Urinary bladder (tissue), 4 donors: Measurements from ENCODE around the gene C5AR2. TPM values are rescaled to one million over a fixed set of nuclear protein-coding genes. Genes with fewer than 3 reads are reported as not detected.
"Not testable (repeated sequence)": the region's sequence is repeated elsewhere in the genome, so short reads cannot be mapped to it uniquely, and the experiment has no call there.

ENCODE experiments used
- DNase-seq: peaks from one replicate; pipeline ENCODE4 v3.0.0-alpha.2; 2015; ENCODE audit errors: extremely low spot score
- H3K27ac ChIP-seq: one replicate; pipeline ENCODE4 v1.5.1; 2013; ENCODE audit warnings: low read depth, mild to moderate bottlenecking, moderate library complexity
- H3K36me3 ChIP-seq: one replicate; pipeline ENCODE4 v1.6.1; 2013; ENCODE audit warnings: mild to moderate bottlenecking, moderate library complexity; ENCODE audit not compliant: insufficient read depth
- H3K4me1 ChIP-seq: one replicate; pipeline ENCODE4 v1.6.1; 2013; ENCODE audit warnings: mild to moderate bottlenecking, moderate library complexity; ENCODE audit not compliant: insufficient read depth
- H3K4me3 ChIP-seq: one replicate; pipeline ENCODE4 v1.5.1; 2013; ENCODE audit warnings: low read depth, low read length
- WGBS: extraction: QIAGEN DNeasy Blood & Tissue Kit; methylation state at CpG from one replicate; pipeline ENCODE4 v1.1.7; 2013; 5-methylcytosine and 5-hydroxymethylcytosine counted together
- polyA plus RNA-seq: library from polyadenylated mRNA; stranded (reverse); fragments of 200-250 nt; gene quantifications from one replicate; pipeline ENCODE4 v1.2.3, GENCODE V29; 2013
- total RNA-seq: library from RNA; depleted of rRNA; stranded (reverse); fragments of >200 nt; gene quantifications from one replicate; pipeline ENCODE4 v1.2.3, GENCODE V29; 2014
- donor health status: healthy with polysubstance abuse.
- donor health status: healthy.

The C5AR2 gene
- total RNA-seq (0.85 TPM), polyA plus RNA-seq (4.9 TPM)

DNA sequence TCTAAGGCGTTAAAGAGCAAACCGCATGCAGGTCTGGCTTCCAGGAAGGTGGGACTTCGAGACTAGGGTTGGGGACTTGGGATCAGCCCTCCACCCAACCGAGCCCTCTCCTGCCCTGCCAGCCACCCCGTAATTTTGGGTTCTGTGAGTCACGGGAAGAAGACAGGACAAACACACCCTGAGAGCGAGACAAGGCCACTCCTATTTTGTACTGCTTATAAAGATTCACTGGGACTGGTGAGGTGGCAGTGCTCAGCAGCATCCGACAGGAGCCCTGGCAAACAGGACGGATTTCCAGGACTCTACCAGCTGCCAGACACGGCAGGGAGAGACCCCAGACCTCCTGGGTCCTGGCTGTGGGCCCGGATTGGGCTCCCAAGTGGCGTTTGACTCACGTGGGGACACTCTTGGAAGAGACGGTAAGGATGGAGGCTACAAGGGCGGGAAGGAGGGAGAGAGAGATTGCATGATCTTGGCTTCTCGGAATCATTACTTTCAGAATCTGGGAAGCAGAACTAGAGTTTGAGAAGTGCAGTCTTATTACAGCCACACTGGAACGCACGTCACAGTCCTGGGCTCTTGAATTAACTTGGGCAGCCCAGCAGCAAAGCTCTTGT lies at the start of gene C5AR2:
TSS of gene C5AR2 (plus strand) at position 245 of the 617 bp plus-strand sequence. CDS start 8,625 bp downstream, outside the sequence.
- Histone ChIP-seq H3K4me3 (no peak within 1 kb of the TSS), H3K36me3 (no peaks in the 10 kb centered on the region), H3K27ac (no peak within 1 kb of the TSS), H3K4me1 (no peaks in the 10 kb centered on the region)
- 44% methylated on average over 18 of the region's 18 CpGs for WGBS
- no peak for DNase-seq

DNA sequence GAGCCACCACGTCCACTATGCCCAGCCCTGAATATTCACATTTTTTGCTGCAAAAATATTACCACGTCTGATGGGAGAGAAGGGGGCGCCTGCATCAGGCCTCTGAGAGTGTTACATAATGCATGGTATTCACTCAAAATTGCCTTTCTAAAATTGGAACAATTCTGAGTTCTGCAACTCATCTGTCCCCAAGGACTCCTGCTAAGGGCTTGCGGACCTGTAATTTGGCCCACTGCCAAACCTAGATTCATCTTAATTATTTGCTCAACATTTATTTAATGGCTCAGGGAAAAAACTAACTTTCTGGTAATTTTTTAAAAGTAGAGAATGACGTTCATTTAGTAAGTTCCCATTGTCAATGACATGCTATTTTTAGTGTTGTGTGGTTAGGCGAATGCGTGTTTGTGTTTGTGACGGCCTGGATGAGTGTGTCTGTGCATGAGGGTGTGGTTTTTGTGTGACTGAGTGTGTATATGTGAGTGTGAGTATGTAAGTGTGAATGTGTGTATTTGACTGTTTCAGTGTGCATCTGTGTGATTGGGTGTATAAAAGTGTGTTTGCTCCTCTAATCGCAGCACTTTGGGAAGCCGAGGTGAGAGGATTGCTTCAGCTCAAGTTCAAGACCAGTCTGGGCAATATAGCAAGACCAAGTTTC lies 48.4 kb upstream of the C5AR2 start:
- WGBS = 79% methylated on average over 10 of the region's 10 CpGs
- Histone ChIP-seq H3K4me3 (no peak overlapping the region), H3K27ac (no peak overlapping the region), H3K4me1 (no peaks in the 10 kb centered on the region), H3K36me3 (no peaks in the 10 kb centered on the region)
- no peak for DNase-seq

DNA sequence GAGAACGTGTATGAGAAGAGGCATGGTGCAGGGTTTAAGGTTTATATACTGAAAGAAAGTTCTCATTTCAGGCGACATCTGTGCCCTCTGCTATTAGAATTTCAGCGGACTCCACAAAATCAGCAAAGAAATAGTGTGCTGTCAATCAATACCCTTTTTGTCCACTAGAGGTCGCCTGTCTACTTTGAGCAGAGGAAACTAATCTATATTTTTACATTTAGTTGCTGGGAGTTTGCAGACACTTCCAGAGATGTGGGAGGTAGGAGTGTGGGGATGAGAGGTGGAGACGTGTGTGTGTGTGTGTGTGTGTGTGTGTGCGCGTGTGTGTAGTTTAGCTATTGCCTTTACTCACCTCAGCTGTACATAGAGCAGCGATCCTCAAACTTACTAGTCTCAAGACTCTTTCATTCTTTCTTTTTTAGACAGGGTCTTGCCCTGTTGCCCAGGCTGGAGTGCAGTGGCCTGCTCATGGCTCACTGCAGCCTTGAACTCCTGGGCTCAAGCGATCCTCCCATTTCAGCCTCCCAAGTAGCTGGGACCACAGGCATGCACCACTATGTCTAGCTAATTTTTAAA lies 47.6 kb upstream of the C5AR2 start:
- Histone ChIP-seq H3K4me1 (no peaks in the 10 kb centered on the region), H3K4me3 (no peak overlapping the region), H3K36me3 (no peaks in the 10 kb centered on the region), H3K27ac (no peak overlapping the region)
- WGBS = 28% methylated on average over 9 of the region's 9 CpGs
- no peak for DNase-seq

DNA sequence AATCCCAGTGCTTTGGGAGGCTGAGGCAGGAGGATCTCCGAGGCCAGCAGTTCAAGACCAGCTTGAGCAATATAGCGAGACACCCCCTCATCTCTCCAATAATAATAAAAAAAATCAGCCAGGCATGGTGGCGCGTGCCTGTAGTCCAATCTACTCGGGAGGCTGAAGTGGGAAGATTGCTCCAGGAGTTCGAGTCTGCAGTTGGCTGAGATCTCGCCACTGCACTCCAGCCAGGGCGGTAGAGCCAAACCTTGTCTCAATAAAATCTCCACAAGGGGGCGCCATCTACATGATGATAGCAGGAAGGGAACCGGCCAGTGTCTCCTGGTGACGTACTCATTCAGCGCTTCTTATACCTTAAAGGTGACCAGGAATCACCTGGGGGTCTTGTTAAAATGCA lies 35.9 kb upstream of the C5AR2 start:
- WGBS = 27% methylated on average over 12 of the region's 12 CpGs
- H3K4me1 ChIP-seq = no peaks in the 10 kb centered on the region
- no peak for DNase-seq
- H3K4me3 ChIP-seq = no peak overlapping the region
- peaks cover 2% of the 10 kb centered on the region for H3K36me3 ChIP-seq
- no peak overlapping the region for H3K27ac ChIP-seq

GRCh38 chr19:47300867-47301266 lies 31.1 kb upstream of the C5AR2 start:
- H3K27ac ChIP-seq, DNase-seq, H3K4me1 ChIP-seq, H3K36me3 ChIP-seq, H3K4me3 ChIP-seq: not testable (repeated sequence)
- 92% methylated on average over 14 of the region's 14 CpGs for WGBS

- no peak overlapping the region for H3K27ac ChIP-seq
- no peak for DNase-seq
- H3K4me3 ChIP-seq = no peak overlapping the region
- H3K36me3 ChIP-seq = peaks cover 2% of the 10 kb centered on the region
- H3K4me1 ChIP-seq = no peaks in the 10 kb centered on the region
- 93% methylated on average over 10 of the region's 10 CpGs for WGBS
Measured at GRCh38 chr19:47302249-47302648, 29.7 kb upstream of the C5AR2 start.

GRCh38 chr19:47303966-47304365 lies 28.0 kb upstream of the C5AR2 start:
- no peak for DNase-seq
- 89% methylated on average over 6 of the region's 6 CpGs for WGBS
- Histone ChIP-seq H3K36me3 (no peaks in the 10 kb centered on the region), H3K4me3 (no peak overlapping the region), H3K27ac (no peak overlapping the region), H3K4me1 (no peaks in the 10 kb centered on the region)

GRCh38 chr19:47305309-47305751 lies 26.6 kb upstream of the C5AR2 start:
- Histone ChIP-seq H3K36me3 (no peaks in the 10 kb centered on the region), H3K4me3 (no peak overlapping the region), H3K4me1 (no peaks in the 10 kb centered on the region), H3K27ac (no peak overlapping the region)
- 5% methylated on average over 14 of the region's 14 CpGs for WGBS
- DNase-seq = no peak

- no peak overlapping the region for H3K27ac ChIP-seq
- H3K36me3 ChIP-seq = no peaks in the 10 kb centered on the region
- H3K4me3 ChIP-seq = no peak overlapping the region
- H3K4me1 ChIP-seq = no peaks in the 10 kb centered on the region
- 95% methylated on average over 3 of the region's 3 CpGs for WGBS
- DNase-seq = no peak
Measured at GRCh38 chr19:47306303-47306702, 25.7 kb upstream of the C5AR2 start.

- Histone ChIP-seq H3K4me1 (no peaks in the 10 kb centered on the region), H3K4me3 (no peak overlapping the region), H3K27ac (no peak overlapping the region), H3K36me3 (no peaks in the 10 kb centered on the region)
- DNase-seq = no peak
- WGBS = 63% methylated on average over 8 of the region's 8 CpGs
Measured at GRCh38 chr19:47309038-47309437, 22.9 kb upstream of the C5AR2 start.

- H3K36me3 ChIP-seq = no peaks in the 10 kb centered on the region
- no peak for DNase-seq
- no peak within 1 kb of the TSS for H3K27ac ChIP-seq
- no peaks in the 10 kb centered on the region for H3K4me1 ChIP-seq
- WGBS = 34% methylated on average over 12 of the region's 12 CpGs
- no peak within 1 kb of the TSS for H3K4me3 ChIP-seq
Measured at GRCh38 chr19:47309608-47310007, 22.4 kb upstream of the C5AR2 start, which contains the start of gene C5AR1. TSS of gene C5AR1 (plus strand) at chr19:47309861. CDS start at chr19:47309896, 35 bp downstream.

- WGBS = 86% methylated on average over 2 of the region's 2 CpGs
- DNase-seq = no peak
- H3K27ac ChIP-seq = no peak overlapping the region
- H3K4me1 ChIP-seq = no peaks in the 10 kb centered on the region
- H3K36me3 ChIP-seq = no peaks in the 10 kb centered on the region
- H3K4me3 ChIP-seq = no peak overlapping the region
Measured at GRCh38 chr19:47310323-47310722, 21.7 kb upstream of the C5AR2 start.

- WGBS = 14% methylated on average over 5 of the region's 5 CpGs
- DNase-seq = no peak
- H3K36me3 ChIP-seq = no peaks in the 10 kb centered on the region
- H3K27ac ChIP-seq = no peak overlapping the region
- H3K4me1 ChIP-seq = no peaks in the 10 kb centered on the region
- no peak overlapping the region for H3K4me3 ChIP-seq
Measured at GRCh38 chr19:47310819-47311218, 21.2 kb upstream of the C5AR2 start.

GRCh38 chr19:47312366-47313006 lies 19.5 kb upstream of the C5AR2 start:
- no peak for DNase-seq
- Histone ChIP-seq H3K4me1 (no peaks in the 10 kb centered on the region), H3K27ac (no peak overlapping the region), H3K4me3 (no peak overlapping the region), H3K36me3 (no peaks in the 10 kb centered on the region)
- WGBS = 89% methylated on average over 5 of the region's 5 CpGs
